Epithelial cell of esophagus (primary cell): ENCODE measurements around the gene SECISBP2.

Experiments used
- DNase-seq: peaks from one replicate; pipeline ENCODE4 v3.0.0; 2010; ENCODE audit warnings: low read depth
- H3K4me3 ChIP-seq: 2 replicates; pipeline ENCODE4 v1.5.1; 2011; ENCODE audit warnings: mild to moderate bottlenecking, low read length, control low read depth
- TF ChIP-seq, protein P1 (sequence below): IDR thresholded peaks from 2 replicates; pipeline ENCODE4 v1.5.1; 2011; ENCODE audit warnings: low read depth, mild to moderate bottlenecking, low read length, control low read depth, inconsistent platforms; ENCODE audit not compliant: insufficient read depth; ENCODE audit errors: missing control alignments

Gene SECISBP2

DNA sequence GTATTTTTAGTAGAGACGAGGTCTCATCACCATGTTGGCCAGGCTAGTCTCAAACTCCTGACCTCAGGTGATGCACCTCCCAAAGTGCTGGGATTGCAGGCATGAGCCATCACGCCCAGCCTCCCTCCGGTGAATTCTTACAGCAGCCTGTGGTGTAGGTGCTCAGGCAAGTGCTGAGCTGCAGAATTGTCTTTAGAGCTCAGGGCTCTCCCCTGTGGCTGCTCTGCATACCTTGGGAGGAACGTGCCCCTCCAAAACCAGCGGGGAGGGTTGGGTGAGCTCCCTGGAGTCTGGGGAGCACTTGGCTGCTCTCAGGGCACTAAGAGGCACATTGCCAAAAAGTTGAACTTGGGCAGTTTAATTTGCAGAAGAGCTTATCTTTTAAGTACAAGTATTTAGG lies 29.4 kb downstream of the SECISBP2 start:
- H3K4me3 ChIP-seq, result no peak overlapping the region
- TF ChIP-seq, protein P1, sequence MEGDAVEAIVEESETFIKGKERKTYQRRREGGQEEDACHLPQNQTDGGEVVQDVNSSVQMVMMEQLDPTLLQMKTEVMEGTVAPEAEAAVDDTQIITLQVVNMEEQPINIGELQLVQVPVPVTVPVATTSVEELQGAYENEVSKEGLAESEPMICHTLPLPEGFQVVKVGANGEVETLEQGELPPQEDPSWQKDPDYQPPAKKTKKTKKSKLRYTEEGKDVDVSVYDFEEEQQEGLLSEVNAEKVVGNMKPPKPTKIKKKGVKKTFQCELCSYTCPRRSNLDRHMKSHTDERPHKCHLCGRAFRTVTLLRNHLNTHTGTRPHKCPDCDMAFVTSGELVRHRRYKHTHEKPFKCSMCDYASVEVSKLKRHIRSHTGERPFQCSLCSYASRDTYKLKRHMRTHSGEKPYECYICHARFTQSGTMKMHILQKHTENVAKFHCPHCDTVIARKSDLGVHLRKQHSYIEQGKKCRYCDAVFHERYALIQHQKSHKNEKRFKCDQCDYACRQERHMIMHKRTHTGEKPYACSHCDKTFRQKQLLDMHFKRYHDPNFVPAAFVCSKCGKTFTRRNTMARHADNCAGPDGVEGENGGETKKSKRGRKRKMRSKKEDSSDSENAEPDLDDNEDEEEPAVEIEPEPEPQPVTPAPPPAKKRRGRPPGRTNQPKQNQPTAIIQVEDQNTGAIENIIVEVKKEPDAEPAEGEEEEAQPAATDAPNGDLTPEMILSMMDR, result no peak
- DNase-seq, result no peak

DNA sequence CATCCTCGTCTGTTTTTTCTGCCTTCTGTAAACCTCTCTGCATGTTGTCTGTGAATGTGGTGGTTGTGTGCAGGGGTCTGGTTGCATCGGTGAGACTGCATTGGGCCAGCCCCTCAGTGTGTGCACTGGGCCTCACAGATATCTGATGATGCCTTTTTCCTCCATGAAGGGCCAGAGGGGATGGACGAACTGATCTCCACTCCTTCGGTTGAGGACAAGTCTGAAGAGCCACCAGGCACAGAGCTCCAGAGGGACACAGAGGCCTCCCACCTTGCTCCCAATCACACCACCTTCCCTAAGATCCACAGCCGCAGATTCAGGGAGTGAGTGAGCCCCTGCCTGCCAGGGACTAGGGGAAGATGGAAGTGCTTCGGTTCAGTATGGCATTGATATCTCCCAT lies 31.3 kb downstream of the SECISBP2 start:
- DNase-seq, result no peak
- no peak overlapping the region for H3K4me3 ChIP-seq
- TF ChIP-seq, protein P1, result no peak

GRCh38 chr9:89350988-89351557 lies 32.8 kb downstream of the SECISBP2 start:
- no peak overlapping the region for H3K4me3 ChIP-seq
- TF ChIP-seq, protein P1, result no peak
- no peak for DNase-seq

GRCh38 chr9:89351584-89352300 lies 33.4 kb downstream of the SECISBP2 start:
- no peak for DNase-seq
- no peak overlapping the region for H3K4me3 ChIP-seq
- TF ChIP-seq, protein P1, result no peak

GRCh38 chr9:89352451-89352850 lies 34.2 kb downstream of the SECISBP2 start:
- TF ChIP-seq, protein P1, result no peak
- H3K4me3 ChIP-seq, result no peak overlapping the region
- DNase-seq, result no peak

DNA sequence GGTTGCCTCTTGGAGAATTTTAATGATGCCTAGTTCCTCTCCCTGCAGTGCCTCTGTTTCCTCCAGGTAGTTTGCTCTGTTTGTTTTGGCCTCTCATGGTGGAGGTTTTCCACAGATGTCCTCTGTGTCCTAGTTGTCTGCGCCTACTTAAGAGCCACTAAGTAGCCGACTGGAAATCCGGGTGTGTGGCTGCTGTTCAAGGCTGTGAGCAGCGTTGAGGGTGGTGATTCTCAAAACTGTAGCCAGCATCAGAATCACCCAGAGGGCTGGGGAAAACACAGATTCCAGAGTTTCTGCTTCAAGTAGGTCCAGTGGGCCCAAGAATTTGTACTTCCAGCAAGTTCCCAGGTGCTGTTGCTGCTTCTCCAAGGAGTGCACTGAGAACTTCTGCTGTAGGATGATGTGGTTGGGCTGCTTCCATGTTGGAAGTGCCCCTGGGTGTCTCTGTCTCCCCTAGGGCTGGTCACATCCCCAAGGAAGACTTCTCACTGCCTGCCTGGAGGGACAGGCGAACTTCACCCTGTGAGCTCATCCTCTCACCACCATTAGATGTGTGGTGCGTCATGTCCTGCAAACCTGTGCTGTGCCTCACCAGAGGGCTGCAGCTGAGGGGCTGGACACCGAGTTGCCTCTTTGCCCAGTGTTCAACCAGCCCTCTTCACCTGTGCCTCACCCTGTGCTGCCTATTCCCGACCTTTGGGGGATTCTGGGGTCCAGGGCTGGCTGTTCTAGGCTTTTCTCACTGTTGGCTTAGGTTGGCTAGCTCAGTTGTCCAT lies 34.8 kb downstream of the SECISBP2 start:
- DNase-seq, result no peak
- H3K4me3 ChIP-seq, result no peak overlapping the region

More for the DNA sequence above, 34.8 kb downstream of the SECISBP2 start:
- TF ChIP-seq, protein P1, result no peak
